H9 (cell line): ENCODE measurements around the gene CHSY1. TPM values are rescaled to one million over a fixed set of nuclear protein-coding genes. Genes with fewer than 3 reads are reported as not detected.

ENCODE experiments used
- DNase-seq: peaks from one replicate; pipeline ENCODE4 v3.0.0-alpha.2; 2017
- H2AFZ ChIP-seq: one replicate; pipeline ENCODE4 v1.6.1; 2013; ENCODE audit warnings: mild to moderate bottlenecking, low read length, control low read depth, moderate library complexity
- H2AK5ac ChIP-seq: 2 replicates; pipeline ENCODE4 v1.6.1; 2013; ENCODE audit warnings: low read length, control low read depth, mixed read lengths; ENCODE audit not compliant: insufficient read length
- H2BK120ac ChIP-seq: one replicate; pipeline ENCODE4 v1.6.1; 2013; ENCODE audit warnings: low read depth, mild to moderate bottlenecking, low read length, control low read depth, inconsistent platforms; ENCODE audit not compliant: poor library complexity, severe bottlenecking
- H2BK12ac ChIP-seq: 2 replicates; pipeline ENCODE4 v1.6.1; 2013; ENCODE audit warnings: low read length, control low read depth, mixed read lengths, low read depth; ENCODE audit not compliant: insufficient read length
- H2BK15ac ChIP-seq: 2 replicates; pipeline ENCODE4 v1.6.1; 2013; ENCODE audit warnings: low read depth, low read length, control low read depth
- H2BK20ac ChIP-seq: one replicate; pipeline ENCODE4 v1.6.1; 2013; ENCODE audit warnings: low read depth, mild to moderate bottlenecking, low read length, control low read depth, inconsistent platforms; ENCODE audit not compliant: poor library complexity, severe bottlenecking
- H2BK5ac ChIP-seq: 2 replicates; pipeline ENCODE4 v1.6.1; 2013; ENCODE audit warnings: low read length, control low read depth, mixed read lengths; ENCODE audit not compliant: insufficient read length
- H3K14ac ChIP-seq: 2 replicates; pipeline ENCODE4 v1.6.1; 2013; ENCODE audit warnings: low read length, control low read depth; ENCODE audit not compliant: insufficient read depth
- H3K18ac ChIP-seq: 2 replicates; pipeline ENCODE4 v1.6.1; 2013; ENCODE audit warnings: low read depth, mild to moderate bottlenecking, mixed read lengths, low read length, control low read depth; ENCODE audit not compliant: insufficient read length
- H3K23ac ChIP-seq: 2 replicates; pipeline ENCODE4 v1.6.1; 2013; ENCODE audit warnings: low read length, control low read depth, mixed read lengths, low read depth; ENCODE audit not compliant: insufficient read length
- H3K23me2 ChIP-seq: 2 replicates; pipeline ENCODE4 v1.6.1; 2013; ENCODE audit warnings: low read depth, mild to moderate bottlenecking, mixed read lengths, low read length, control low read depth; ENCODE audit not compliant: insufficient read length, poor library complexity, severe bottlenecking
- H3K27ac ChIP-seq: 2 replicates; pipeline ENCODE4 v1.5.1; 2013; ENCODE audit warnings: low read length, control low read depth, mixed read lengths, low read depth; ENCODE audit not compliant: insufficient read length
- H3K27me3 ChIP-seq: 2 replicates; pipeline ENCODE4 v1.6.1; 2013; ENCODE audit warnings: low read length, control low read depth, inconsistent platforms; ENCODE audit not compliant: insufficient read depth
- H3K4ac ChIP-seq: 2 replicates; pipeline ENCODE4 v1.6.1; 2013; ENCODE audit warnings: low read depth, mild to moderate bottlenecking, control low read depth, inconsistent platforms, low read length, moderate library complexity
- H3K4me1 ChIP-seq: 2 replicates; pipeline ENCODE4 v1.6.1; 2013; ENCODE audit warnings: low read length, control low read depth, inconsistent platforms; ENCODE audit not compliant: insufficient read depth
- H3K4me2 ChIP-seq: 2 replicates; pipeline ENCODE4 v1.6.1; 2013; ENCODE audit warnings: low read length, control low read depth, mixed read lengths; ENCODE audit not compliant: insufficient read length, insufficient read depth
- H3K56ac ChIP-seq: 2 replicates; pipeline ENCODE4 v1.6.1; 2013; ENCODE audit warnings: low read depth, mild to moderate bottlenecking, mixed read lengths, low read length, control low read depth; ENCODE audit not compliant: insufficient read length
- H3K79me1 ChIP-seq: 2 replicates; pipeline ENCODE4 v1.6.1; 2013; ENCODE audit warnings: low read depth, mild to moderate bottlenecking, moderate library complexity, low read length, control low read depth, inconsistent platforms; ENCODE audit not compliant: insufficient read depth, poor library complexity, severe bottlenecking
- H3K79me2 ChIP-seq: 2 replicates; pipeline ENCODE4 v1.6.1; 2013; ENCODE audit warnings: low read length, control low read depth, inconsistent platforms; ENCODE audit not compliant: insufficient read depth
- H3K9ac ChIP-seq: 2 replicates; pipeline ENCODE4 v1.6.1; 2013; ENCODE audit warnings: low read length, control low read depth, mixed read lengths; ENCODE audit not compliant: insufficient read length; ENCODE audit errors: extremely low read depth
- H3K9me3 ChIP-seq: one replicate; pipeline ENCODE4 v1.6.1; 2013; ENCODE audit warnings: low read depth, low read length, inconsistent platforms; ENCODE audit not compliant: control insufficient read depth
- H3T11ph ChIP-seq: one replicate; pipeline ENCODE4 v1.6.1; 2013; ENCODE audit warnings: mild to moderate bottlenecking, low read length, control low read depth, inconsistent platforms
- H4K20me1 ChIP-seq: one replicate; pipeline ENCODE4 v1.6.1; 2013; ENCODE audit not compliant: control insufficient read depth, insufficient read length, insufficient read depth
- H4K5ac ChIP-seq: 2 replicates; pipeline ENCODE4 v1.6.1; 2013; ENCODE audit warnings: low read depth, mild to moderate bottlenecking, mixed read lengths, low read length, control low read depth; ENCODE audit not compliant: insufficient read length
- H4K8ac ChIP-seq: replicated peaks from 2 replicates; pipeline ENCODE4 v1.6.1; 2013; ENCODE audit warnings: low read length, control low read depth, mixed read lengths, low read depth; ENCODE audit not compliant: insufficient read length
- H4K91ac ChIP-seq: 2 replicates; pipeline ENCODE4 v1.6.1; 2013; ENCODE audit warnings: low read depth, mild to moderate bottlenecking, moderate library complexity, mixed read lengths, low read length, control low read depth; ENCODE audit not compliant: insufficient read length
- H3K27ac Mint-ChIP-seq, 3 experiments: 2 replicates in 2 of 3; 3 replicates in 1 of 3; pipeline ENCODE4 v1.8.0; 2020 to 2021; ENCODE audit warnings: mixed read lengths in 3 of 3, mild to moderate bottlenecking in 1 of 3, moderate library complexity in 1 of 3
- H3K27me3 Mint-ChIP-seq: 2 replicates; pipeline ENCODE4 v1.8.0; 2021; ENCODE audit warnings: low read depth, mild to moderate bottlenecking, moderate library complexity, mixed read lengths
- H3K36me3 Mint-ChIP-seq, 3 experiments: 2 replicates in 2 of 3; 3 replicates in 1 of 3; pipeline ENCODE4 v1.8.0; 2020 to 2021; ENCODE audit warnings: low read depth in 3 of 3, mixed read lengths in 3 of 3; ENCODE audit not compliant: insufficient read depth in 1 of 3
- H3K4me1 Mint-ChIP-seq, 2 experiments: 2 replicates each; pipeline ENCODE4 v1.8.0; 2020; ENCODE audit warnings: mixed read lengths in 2 of 2
- H3K4me3 Mint-ChIP-seq, 2 experiments: 2 replicates in 1 of 2; 3 replicates in 1 of 2; pipeline ENCODE4 v1.8.0; 2020 to 2021; ENCODE audit warnings: mild to moderate bottlenecking in 2 of 2, mixed read lengths in 2 of 2, moderate library complexity in 1 of 2
- H3K9me3 Mint-ChIP-seq, 2 experiments: 2 replicates in 1 of 2; 3 replicates in 1 of 2; pipeline ENCODE4 v1.8.0; 2020; ENCODE audit warnings: mild to moderate bottlenecking in 2 of 2, mixed read lengths in 2 of 2, moderate library complexity in 1 of 2
- WGBS: extraction: QIAGEN DNeasy Blood & Tissue Kit; methylation state at CpG from one replicate; pipeline ENCODE4 v1.1.7; 2013; ENCODE audit warnings: missing lambda C conversion rate, low lambda C conversion rate, mixed read lengths; ENCODE audit not compliant: insufficient read length; ENCODE audit errors: extremely low coverage; 5-methylcytosine and 5-hydroxymethylcytosine counted together
- total RNA-seq: library from RNA; stranded (reverse); gene quantifications from 2 replicates; pipeline ENCODE4 v1.2.1, GENCODE V29; 2021
- TF ChIP-seq, protein P1 (sequence below): fragments of 200-600 bp; sonication (generic); conservative IDR thresholded peaks from 3 replicates; pipeline ENCODE4 v1.8.0; 2021; ENCODE audit warnings: antibody characterized with exemption, mild to moderate bottlenecking

Gene CHSY1
- total RNA-seq, 1 experiment from 2014 or later: 68.3 TPM

- no peak overlapping the region for H3K56ac ChIP-seq
- H2AFZ ChIP-seq: no peak overlapping the region
- no peak overlapping the region for H3K4ac ChIP-seq
- H3K79me1 ChIP-seq: no peaks in the 10 kb centered on the region
- Mint-ChIP-seq H3K4me3 (no peak overlapping the region), H3K9me3 (peaks cover 15 to 17% of the 10 kb centered on the region in 2 experiments), H3K27ac (no peak overlapping the region; a peak in 1 of 7 replicates), H3K4me1 (peaks cover 21 to 25% of the 10 kb centered on the region in 2 experiments), H3K36me3 (peaks cover 17 to 33% (median 30%) of the 10 kb centered on the region in 3 experiments), H3K27me3 (no peaks in the 10 kb centered on the region; the same call in none of the 2 replicates)
- no peak overlapping the region for H3K18ac ChIP-seq
- H2BK12ac ChIP-seq: no peak overlapping the region
- H3K27ac ChIP-seq: no peak overlapping the region
- no peak overlapping the region for H3K23ac ChIP-seq
- no peaks in the 10 kb centered on the region for H3K79me2 ChIP-seq
- H2BK5ac ChIP-seq: no peak overlapping the region
- H2BK20ac ChIP-seq: no peak overlapping the region
- H3K9me3 ChIP-seq: peaks cover 5% of the 10 kb centered on the region
- H3K23me2 ChIP-seq: no peaks in the 10 kb centered on the region
- H3T11ph ChIP-seq: no peak overlapping the region
- H3K4me1 ChIP-seq: no peaks in the 10 kb centered on the region
- no peak overlapping the region for H4K91ac ChIP-seq
- no peak overlapping the region for H4K5ac ChIP-seq
- TF ChIP-seq, protein P1, sequence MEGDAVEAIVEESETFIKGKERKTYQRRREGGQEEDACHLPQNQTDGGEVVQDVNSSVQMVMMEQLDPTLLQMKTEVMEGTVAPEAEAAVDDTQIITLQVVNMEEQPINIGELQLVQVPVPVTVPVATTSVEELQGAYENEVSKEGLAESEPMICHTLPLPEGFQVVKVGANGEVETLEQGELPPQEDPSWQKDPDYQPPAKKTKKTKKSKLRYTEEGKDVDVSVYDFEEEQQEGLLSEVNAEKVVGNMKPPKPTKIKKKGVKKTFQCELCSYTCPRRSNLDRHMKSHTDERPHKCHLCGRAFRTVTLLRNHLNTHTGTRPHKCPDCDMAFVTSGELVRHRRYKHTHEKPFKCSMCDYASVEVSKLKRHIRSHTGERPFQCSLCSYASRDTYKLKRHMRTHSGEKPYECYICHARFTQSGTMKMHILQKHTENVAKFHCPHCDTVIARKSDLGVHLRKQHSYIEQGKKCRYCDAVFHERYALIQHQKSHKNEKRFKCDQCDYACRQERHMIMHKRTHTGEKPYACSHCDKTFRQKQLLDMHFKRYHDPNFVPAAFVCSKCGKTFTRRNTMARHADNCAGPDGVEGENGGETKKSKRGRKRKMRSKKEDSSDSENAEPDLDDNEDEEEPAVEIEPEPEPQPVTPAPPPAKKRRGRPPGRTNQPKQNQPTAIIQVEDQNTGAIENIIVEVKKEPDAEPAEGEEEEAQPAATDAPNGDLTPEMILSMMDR: no peak
- H4K20me1 ChIP-seq: no peaks in the 10 kb centered on the region
- H3K9ac ChIP-seq: no peak overlapping the region
- H2BK15ac ChIP-seq: no peak overlapping the region
- no peak overlapping the region for H2BK120ac ChIP-seq
- no CpG with 5 or more reads among the region's 20 CpGs for WGBS
- DNase-seq: no peak
- H3K14ac ChIP-seq: no peak overlapping the region; the same call in 1 of the 2 replicates
- no peak overlapping the region for H3K4me2 ChIP-seq
- no peaks in the 10 kb centered on the region for H3K27me3 ChIP-seq
- no peak overlapping the region for H4K8ac ChIP-seq
- no peak overlapping the region for H2AK5ac ChIP-seq
Measured at GRCh38 chr15:101170568-101171350, 81.1 kb downstream of the CHSY1 start.
